SK-N-SH (cell line): Measurements from ENCODE around the gene C20orf204.

Experiments
- CTCF ChIP-seq: fragments of 200-600 bp; sonication (generic); IDR thresholded peaks from 2 replicates; pipeline ENCODE4 v1.6.1; 2017; ENCODE audit warnings: antibody characterized with exemption, mild to moderate bottlenecking, moderate library complexity
- EP300 ChIP-seq, 2 experiments: IDR thresholded peaks; 2 replicates each; pipeline versions ENCODE4 v1.4.0 to v1.6.1; 2012; ENCODE audit warnings: borderline replicate concordance in 1 of 2, low read depth in 1 of 2, low read length in 1 of 2
- EZH2phosphoT487 ChIP-seq: fragments of 200-600 bp; sonication (generic); IDR thresholded peaks from 2 replicates; pipeline ENCODE4 v1.6.1; 2017; ENCODE audit warnings: low read depth, mixed run types, mild to moderate bottlenecking, antibody characterized with exemption, moderate library complexity, borderline replicate concordance
- FOXM1 ChIP-seq: IDR thresholded peaks from 2 replicates; pipeline ENCODE4 v1.4.0; 2012; ENCODE audit warnings: low read depth, mild to moderate bottlenecking
- POLR2AphosphoS5 ChIP-seq: IDR thresholded peaks from 2 replicates; pipeline ENCODE4 v1.6.1; 2012; ENCODE audit warnings: low read depth, low read length
- REST ChIP-seq: IDR thresholded peaks from 2 replicates; pipeline ENCODE4 v1.6.1; 2012; ENCODE audit warnings: mild to moderate bottlenecking, low read depth, low read length, moderate library complexity
- RXRA ChIP-seq: IDR thresholded peaks from 2 replicates; pipeline ENCODE4 v1.4.0; 2012; ENCODE audit warnings: low read depth, mild to moderate bottlenecking, borderline replicate concordance
- SMC3 ChIP-seq: IDR thresholded peaks from 2 replicates; pipeline ENCODE4 v1.6.1; 2012; ENCODE audit warnings: low read depth, low read length, improper control_type of control experiment
- TAF1 ChIP-seq: IDR thresholded peaks from 2 replicates; pipeline ENCODE4 v1.6.1; 2012; ENCODE audit warnings: low read depth, mild to moderate bottlenecking, low read length, moderate library complexity, borderline replicate concordance
- TEAD4 ChIP-seq: IDR thresholded peaks from 2 replicates; pipeline ENCODE4 v1.4.0; 2012; ENCODE audit warnings: mild to moderate bottlenecking, borderline replicate concordance; ENCODE audit not compliant: insufficient read depth

- no peak for TF ChIP-seq TEAD4
- no peak for TF ChIP-seq EP300 (IDR thresholded peaks at IDR 0.05; ENCODE audit: borderline replicate concordance in 1 of 2, low read depth in 1 of 2, low read length in 1 of 2)
- no peak for TF ChIP-seq POLR2AphosphoS5
- TF ChIP-seq CTCF, result no peak
- TF ChIP-seq RXRA, result no peak
- TF ChIP-seq EZH2phosphoT487, result no peak
- TF ChIP-seq REST, result no peak
- TF ChIP-seq TAF1, result no peak
- no peak for TF ChIP-seq FOXM1
- no peak for TF ChIP-seq SMC3
These were observed 2.2 kb downstream of the C20orf204 start for GRCh38 chr20:64038224-64038564.
